ENCODE measurements around the gene DCST2.

DCST2 gene

GRCh38 chr1:155048449-155049334 lies 15.1 kb upstream of the DCST2 start:
- DNase-seq, result no peak

DNA sequence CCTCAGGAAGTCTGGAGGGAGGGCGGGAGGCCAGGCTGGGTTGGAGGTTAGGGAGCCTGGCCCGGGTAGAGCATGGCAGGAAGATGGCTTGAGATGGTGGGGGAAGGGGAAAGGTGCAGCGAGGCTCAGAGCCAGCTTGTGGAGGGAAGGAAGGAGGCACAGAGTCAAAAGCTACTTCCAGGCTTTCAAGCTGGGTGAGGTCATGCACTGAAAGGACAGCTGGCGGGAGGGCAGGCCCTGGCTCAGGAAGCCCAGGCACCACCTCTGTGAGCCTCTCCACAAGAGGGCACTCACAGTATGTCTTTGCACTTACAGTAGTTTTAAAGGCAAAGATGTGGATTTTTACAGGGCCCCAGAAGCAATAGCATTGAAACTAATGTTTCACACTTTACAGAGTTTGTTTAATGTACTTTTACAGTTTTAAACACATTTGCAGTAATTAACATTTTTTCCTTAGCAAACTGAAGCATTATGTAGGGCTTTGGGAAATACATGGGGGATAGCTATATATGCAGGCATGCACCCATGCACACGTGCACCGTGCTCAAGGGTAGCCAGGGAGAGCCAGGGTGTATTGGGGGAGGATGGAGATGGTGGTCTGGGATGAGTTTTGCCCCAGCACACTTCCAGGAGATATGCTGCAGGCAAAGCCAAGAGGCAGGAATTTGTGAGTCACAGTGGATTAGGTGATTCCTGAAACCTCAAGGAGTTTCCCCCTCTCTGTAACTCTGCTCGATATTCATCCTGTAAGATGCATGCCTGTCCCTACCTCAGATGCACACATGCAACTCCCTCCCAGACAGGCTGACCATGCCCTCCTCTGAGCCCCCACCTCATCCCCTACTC lies 11.5 kb upstream of the DCST2 start:
- DNase-seq, result peak; percentile 25 to 72

- DNase-seq, result no peak
Measured at GRCh38 chr1:155044365-155044764, 10.8 kb upstream of the DCST2 start.

GRCh38 chr1:155043793-155044192 lies 10.2 kb upstream of the DCST2 start:
- DNase-seq, result no peak

DNA sequence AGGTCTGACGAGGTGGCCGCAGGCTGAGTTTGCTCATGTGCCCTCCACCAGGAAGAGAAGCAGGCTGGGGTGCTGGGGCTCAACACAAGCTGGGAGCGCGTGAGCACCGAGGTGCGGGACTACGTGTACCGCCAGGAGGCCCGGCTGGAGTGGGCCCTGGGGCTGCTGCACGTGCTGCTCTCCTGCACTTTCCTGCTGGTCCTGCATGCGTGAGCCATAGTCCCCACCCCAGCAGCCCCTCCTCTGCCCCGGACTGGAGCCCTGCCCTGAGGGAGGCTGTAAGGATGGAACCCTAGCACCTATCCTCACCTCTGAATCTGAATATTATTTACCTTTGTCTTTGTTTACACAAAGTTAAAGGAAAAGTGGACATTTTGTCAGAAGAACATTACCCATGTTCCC lies 9.7 kb upstream of the DCST2 start:
- no peak for DNase-seq

- no peak for DNase-seq
Measured at GRCh38 chr1:155042789-155043188, 9.2 kb upstream of the DCST2 start.

- DNase-seq, result no peak
Measured at GRCh38 chr1:155040358-155041093, 6.9 kb upstream of the DCST2 start.

GRCh38 chr1:155039308-155039669 lies 5.7 kb upstream of the DCST2 start:
- no peak for DNase-seq

DNA sequence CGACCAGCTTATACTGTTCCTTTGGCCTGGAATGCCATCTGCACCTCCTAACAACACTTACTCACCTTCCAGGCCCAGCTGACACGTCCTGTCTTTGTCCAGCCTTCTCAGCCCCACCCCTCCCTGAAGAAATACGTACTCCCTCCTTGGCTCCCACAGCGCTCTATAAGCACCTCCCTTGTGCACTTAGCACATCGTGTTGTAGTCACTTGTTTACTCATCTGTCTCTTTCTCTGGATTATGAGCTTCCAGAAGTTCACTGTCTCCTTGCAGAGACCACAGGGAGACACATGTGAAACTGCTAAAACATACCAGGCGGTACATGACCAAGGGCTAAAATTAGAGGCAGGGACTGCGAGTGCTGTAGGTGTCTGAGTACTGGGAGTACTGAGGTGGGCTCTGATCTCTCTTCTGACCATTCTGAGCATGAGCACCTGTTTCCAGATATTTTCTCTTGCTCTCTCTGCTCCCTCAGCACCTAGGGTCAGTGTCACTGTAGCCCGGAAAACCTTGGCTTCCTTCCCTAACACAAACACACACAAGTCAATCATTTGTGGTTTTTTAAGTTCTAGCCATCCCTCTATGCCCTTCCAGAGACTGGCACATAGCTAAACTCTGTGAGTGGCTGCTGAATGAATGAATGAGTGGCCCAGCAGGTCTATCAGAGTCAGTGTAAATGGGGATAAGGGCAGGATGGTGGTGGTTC lies 5.2 kb upstream of the DCST2 start:
- DNase-seq, result no peak

- no peak for DNase-seq
Measured at GRCh38 chr1:155037851-155038441, 4.4 kb upstream of the DCST2 start.

DNA sequence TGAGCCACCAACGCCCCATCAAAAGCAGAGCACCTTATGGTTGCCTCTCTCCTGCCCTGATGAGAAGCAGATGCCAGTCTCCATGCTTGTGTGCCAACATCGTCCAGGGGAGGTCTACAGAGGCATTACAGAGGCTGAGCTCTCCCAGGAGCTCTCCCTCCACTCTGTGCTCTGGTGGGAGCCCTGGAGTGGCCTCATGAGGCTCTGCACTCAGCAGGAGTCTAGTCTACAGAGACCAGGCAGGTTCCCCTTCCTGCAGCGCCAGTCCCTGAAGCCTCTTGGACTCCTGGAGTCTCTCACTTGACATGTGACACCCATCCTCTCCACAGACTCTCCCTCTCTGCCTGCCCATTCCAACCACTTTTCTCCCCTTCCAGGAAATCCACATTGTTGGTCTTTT lies 3.5 kb upstream of the DCST2 start:
- no peak for DNase-seq

GRCh38 chr1:155035936-155036335 lies 2.4 kb upstream of the DCST2 start:
- no peak for DNase-seq

DNA sequence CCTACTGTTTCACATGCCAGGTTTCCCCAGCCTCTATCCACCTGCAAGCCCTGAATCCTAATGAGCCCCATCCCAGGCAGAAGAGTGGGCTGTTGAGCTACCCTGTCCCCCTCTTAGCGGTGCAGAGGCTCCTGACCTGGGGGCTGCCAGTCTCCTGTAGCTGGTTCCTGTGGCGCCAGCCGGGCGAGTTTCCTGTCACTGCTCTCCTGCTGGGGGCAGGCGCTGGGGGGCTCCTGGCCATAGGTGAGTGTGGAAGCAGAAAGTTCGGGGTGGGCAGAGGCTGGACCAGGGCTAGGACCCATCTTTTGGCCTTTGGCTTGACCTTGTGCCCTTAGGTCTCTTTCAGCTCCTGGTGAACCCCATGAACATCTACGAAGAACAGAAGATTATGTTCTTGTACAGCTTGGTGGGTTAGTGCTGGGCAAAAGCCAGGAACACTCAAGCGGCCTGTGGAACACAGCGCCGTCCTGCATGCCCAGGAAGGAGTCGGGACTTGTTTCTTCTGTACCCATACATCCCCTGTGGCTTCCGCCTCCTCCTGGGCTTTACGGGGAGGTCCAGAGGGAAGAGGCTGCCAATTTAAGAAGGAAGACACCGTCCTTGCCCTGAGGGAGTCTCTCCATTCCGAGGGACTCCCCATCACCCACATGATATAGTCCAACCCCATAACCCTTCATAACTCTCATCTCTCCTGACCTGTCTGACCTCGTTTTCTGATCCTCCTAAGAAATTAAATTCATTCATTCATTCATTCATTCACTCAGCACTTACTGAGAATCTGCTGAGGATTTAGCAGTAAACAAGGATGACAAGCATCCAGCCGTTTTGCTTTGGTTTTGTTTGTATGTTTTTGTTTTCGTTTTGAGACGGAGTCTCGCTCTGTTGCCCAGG lies 982 bp upstream of the DCST2 start:
- no peak for DNase-seq

GRCh38 chr1:155032886-155033285 lies 695 bp downstream of the DCST2 start:
- no peak for DNase-seq

DNA sequence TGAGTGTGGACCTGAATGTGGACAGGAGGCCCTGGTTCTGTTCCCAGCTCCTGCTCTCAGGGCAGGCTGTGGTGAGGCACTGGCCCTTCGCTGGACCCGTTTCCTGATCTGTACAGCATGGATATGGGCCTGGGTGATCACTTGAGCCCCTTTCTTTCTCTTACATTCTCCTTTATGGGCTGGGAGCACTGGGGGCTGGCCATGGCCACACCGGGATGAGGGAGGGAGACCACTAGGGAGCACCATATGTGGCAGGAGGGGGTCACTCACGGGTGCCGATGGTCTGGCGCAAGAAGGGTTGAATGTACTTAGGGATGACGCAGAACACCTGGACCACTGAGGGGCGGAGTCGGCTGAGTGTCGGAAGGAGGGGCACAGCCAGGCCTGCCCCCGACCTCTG lies 2.7 kb downstream of the DCST2 start:
- DNase-seq, result no peak

DNA sequence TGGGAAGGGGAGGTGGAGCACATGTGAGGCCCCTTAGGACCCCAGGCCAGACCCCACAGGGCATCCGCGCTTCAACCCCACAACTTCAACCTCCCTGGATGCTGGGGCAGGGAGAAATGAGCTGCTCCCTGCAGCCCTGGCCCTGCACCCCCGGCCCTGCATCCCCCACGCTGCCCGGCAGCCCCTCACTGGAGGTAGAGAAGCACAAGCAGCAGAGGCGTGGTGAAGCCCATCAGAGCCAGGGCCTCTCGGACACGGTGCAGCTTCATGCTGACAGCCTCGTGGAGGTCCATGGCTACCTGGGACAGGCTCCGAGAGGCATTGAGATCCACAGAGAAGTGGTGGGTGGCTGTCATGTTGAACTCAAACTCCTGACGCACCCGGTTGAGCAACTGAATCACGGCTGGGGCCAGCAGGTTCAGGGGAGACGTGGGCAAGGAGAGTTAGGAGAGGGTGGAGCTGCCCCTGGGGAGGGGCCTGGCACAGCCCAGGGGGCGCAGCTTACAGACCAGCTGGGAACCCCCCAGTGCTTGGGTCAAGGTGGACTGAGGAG lies 3.3 kb downstream of the DCST2 start:
- no peak for DNase-seq

DNA sequence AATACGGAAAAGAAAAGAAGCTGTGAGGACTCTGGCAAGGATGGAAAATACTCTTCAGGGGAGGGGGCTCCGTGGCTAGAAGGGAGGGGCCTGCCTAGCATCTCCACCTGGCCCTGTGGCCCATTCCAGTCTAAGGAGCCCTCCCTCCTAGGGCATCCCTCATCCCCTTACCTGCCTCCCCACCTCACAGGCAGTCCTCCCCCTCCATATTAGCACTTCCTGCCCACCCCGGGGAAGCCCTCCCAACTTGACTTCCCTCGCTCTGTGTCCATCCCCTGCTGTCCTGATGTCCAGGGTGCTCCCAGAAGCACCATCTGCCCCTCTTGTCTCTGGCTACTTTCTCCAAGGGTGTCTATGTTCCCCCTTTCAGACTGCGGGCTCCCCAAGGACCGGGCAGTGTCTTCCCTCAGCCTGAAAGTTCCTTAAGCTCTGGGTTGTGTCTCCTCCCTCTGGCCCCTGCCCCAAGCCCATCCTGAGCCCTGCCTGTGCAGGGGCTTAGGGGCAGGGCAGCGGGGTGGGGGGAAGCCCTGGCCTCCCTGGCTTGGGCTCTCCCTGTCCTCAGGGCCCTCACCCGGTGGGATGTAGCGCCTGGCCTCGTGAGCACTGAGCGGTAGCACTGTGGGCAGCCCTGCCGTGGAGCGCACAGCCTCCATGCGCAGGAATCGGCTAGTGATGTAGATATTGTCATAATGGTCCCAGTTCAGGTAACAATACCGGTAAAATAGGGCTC lies 3.9 kb downstream of the DCST2 start:
- DNase-seq, result no peak

DNA sequence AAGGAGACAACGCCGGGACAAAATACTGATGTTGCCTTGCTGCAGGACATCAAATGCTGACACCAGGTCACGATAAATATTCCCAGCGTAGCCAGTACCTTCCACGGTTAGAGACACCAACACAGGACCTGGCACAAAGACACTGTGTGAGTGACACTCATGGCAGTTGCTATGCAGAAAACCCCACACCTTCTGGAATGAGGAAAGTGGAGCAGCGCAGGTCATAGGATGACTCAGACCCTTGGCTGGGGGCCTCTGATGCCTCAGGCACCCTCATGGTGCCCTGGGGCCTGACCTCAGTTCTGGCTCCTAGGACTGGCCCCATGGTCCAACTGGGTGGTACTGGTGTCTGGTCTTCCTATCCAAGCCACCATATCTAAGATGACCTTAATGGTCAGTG lies 7.0 kb downstream of the DCST2 start:
- no peak for DNase-seq

- no peak for DNase-seq
Measured at GRCh38 chr1:155026154-155026553, 7.4 kb downstream of the DCST2 start.

- no peak for DNase-seq
Measured at GRCh38 chr1:155024315-155024714, 9.3 kb downstream of the DCST2 start.
